GM23248 (cell line): ENCODE measurements around the gene ZFP64. TPM values are rescaled to one million over a fixed set of nuclear protein-coding genes. Genes with fewer than 3 reads are reported as not detected.
"Not testable (repeated sequence)": the region's sequence is repeated elsewhere in the genome, so short reads cannot be mapped to it uniquely, and the experiment has no call there.

Experiments used
- DNase-seq: peaks from one replicate; pipeline ENCODE4 v3.0.0-alpha.2; 2015
- H2AFZ ChIP-seq: fragments of 200-600 bp; sonication (generic); 2 replicates; pipeline ENCODE4 v1.6.1; 2016; ENCODE audit warnings: antibody characterized with exemption
- H3F3A ChIP-seq: fragments of 200-600 bp; sonication (generic); 2 replicates; pipeline ENCODE4 v1.6.1; 2016; ENCODE audit warnings: mild to moderate bottlenecking, antibody characterized with exemption, mixed run types; ENCODE audit not compliant: insufficient read depth
- H3K27ac ChIP-seq: fragments of 200-600 bp; sonication (generic); 2 replicates; pipeline ENCODE4 v1.5.1; 2016; ENCODE audit warnings: mild to moderate bottlenecking
- H3K27me3 ChIP-seq: fragments of 200-600 bp; sonication (generic); replicated peaks from 2 replicates; pipeline ENCODE4 v1.6.1; 2016; ENCODE audit warnings: mild to moderate bottlenecking; ENCODE audit not compliant: insufficient read depth
- H3K36me3 ChIP-seq: fragments of 200-600 bp; sonication (generic); 2 replicates; pipeline ENCODE4 v1.6.1; 2016; ENCODE audit warnings: low read depth, mild to moderate bottlenecking
- H3K4me1 ChIP-seq: fragments of 200-600 bp; sonication (generic); 2 replicates; pipeline ENCODE4 v1.6.1; 2016; ENCODE audit warnings: mild to moderate bottlenecking; ENCODE audit not compliant: insufficient read depth
- H3K4me2 ChIP-seq: fragments of 200-600 bp; sonication (generic); one replicate; pipeline ENCODE4 v1.6.1; 2016; ENCODE audit warnings: mild to moderate bottlenecking; ENCODE audit not compliant: unreplicated experiment
- H3K4me3 ChIP-seq: fragments of 200-600 bp; sonication (generic); 2 replicates; pipeline ENCODE4 v1.5.1; 2016; ENCODE audit warnings: mild to moderate bottlenecking
- H3K79me2 ChIP-seq: fragments of 200-600 bp; sonication (generic); 2 replicates; pipeline ENCODE4 v1.6.1; 2016; ENCODE audit warnings: mild to moderate bottlenecking; ENCODE audit not compliant: insufficient read depth
- H3K9ac ChIP-seq: fragments of 200-600 bp; sonication (generic); 2 replicates; pipeline ENCODE4 v1.6.1; 2016; ENCODE audit warnings: mild to moderate bottlenecking
- H3K9me2 ChIP-seq: fragments of 200-600 bp; sonication (generic); 2 replicates; pipeline ENCODE4 v1.6.1; 2016; ENCODE audit warnings: mixed run types, mild to moderate bottlenecking, moderate library complexity; ENCODE audit not compliant: insufficient read depth
- H3K9me3 ChIP-seq: fragments of 200-600 bp; sonication (generic); one replicate; pipeline ENCODE4 v1.6.1; 2017; ENCODE audit warnings: low read depth
- H4K20me1 ChIP-seq: fragments of 200-600 bp; sonication (generic); 2 replicates; pipeline ENCODE4 v1.6.0; 2016; ENCODE audit not compliant: insufficient read depth
- EZH2 ChIP-seq: fragments of 200-600 bp; sonication (generic); IDR thresholded peaks from 2 replicates; pipeline ENCODE4 v1.6.1; 2018; ENCODE audit warnings: antibody characterized with exemption, mild to moderate bottlenecking; ENCODE audit not compliant: insufficient read depth, poor library complexity, severe bottlenecking
- EZH2phosphoT487 ChIP-seq: fragments of 200-600 bp; sonication (generic); IDR thresholded peaks from 2 replicates; pipeline ENCODE4 v1.6.1; 2018; ENCODE audit warnings: antibody characterized with exemption, moderate library complexity, mild to moderate bottlenecking, low read depth; ENCODE audit not compliant: insufficient read depth
- WGBS, 2 experiments: methylation state at CpG; one replicate each; pipeline ENCODE4 v1.1.6; 2015 to 2017; ENCODE audit warnings: low lambda C conversion rate in 2 of 2, low coverage in 1 of 2; ENCODE audit errors: missing lambda C conversion rate in 2 of 2; 5-methylcytosine and 5-hydroxymethylcytosine counted together
- in situ Hi-C: fragments of 300-500 bp; cut with MboI; formaldehyde crosslinking; loops from 2 replicates; pipeline ENCODE4 v1.15.0; 2020
- polyA plus RNA-seq: library from polyadenylated mRNA; unstranded; fragments of >200 nt; fragmentation: Nextera tagmentation; extraction: Ambion mirVana; gene quantifications from 2 replicates; pipeline ENCODE4 v1.2.1, GENCODE V29; 2016
- total RNA-seq: library from RNA; depleted of rRNA; stranded (reverse); fragments of >200 nt; shearing (Covaris generic); gene quantifications from 2 replicates; pipeline ENCODE4 v1.2.3, GENCODE V29; 2014

ZFP64 gene
- total and polyA plus RNA-seq, 2 experiments from 2014 or later: 14.3 to 20.8 TPM

DNA sequence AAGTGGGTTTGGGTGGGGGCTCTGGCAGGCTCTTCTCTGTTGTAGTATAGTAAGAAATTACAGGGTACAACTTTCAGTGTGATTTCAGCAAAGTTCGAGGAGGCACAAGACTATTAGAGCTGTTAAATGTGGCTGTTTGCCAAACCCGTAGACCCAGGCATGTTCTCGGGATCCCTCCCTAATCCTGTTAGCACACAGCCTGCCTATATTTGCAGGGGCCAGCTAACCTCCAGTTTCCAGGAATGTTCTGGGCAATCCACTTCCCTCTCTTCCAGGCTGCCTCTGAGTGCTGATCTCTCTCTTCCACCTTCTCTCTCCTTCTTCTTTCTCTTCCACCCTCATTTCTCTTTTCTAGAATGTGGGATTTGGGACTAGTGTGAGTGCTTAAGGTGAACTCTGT lies 34.8 kb upstream of the ZFP64 start:
- 0% methylated on average over 3 of the region's 3 CpGs for WGBS, 2 experiments
- peaks cover 13% of the 10 kb centered on the region for H3K27me3 ChIP-seq
- H3K9me3 ChIP-seq: no peaks in the 10 kb centered on the region
- no peak overlapping the region for H3K27ac ChIP-seq
- H3K36me3 ChIP-seq: no peaks in the 10 kb centered on the region
- in situ Hi-C loops: no loop called here
- DNase-seq: no peak
- H4K20me1 ChIP-seq: no peaks in the 10 kb centered on the region
- TF ChIP-seq EZH2 (no peak), EZH2phosphoT487 (no peak)
- no peaks in the 10 kb centered on the region for H3K9me2 ChIP-seq
- H3F3A ChIP-seq: no peaks in the 10 kb centered on the region
- H3K9ac ChIP-seq: no peak overlapping the region
- no peak overlapping the region for H3K4me3 ChIP-seq
- no peak overlapping the region for H2AFZ ChIP-seq
- H3K4me1 ChIP-seq: 0 out of 2 replicates have a peak, but pooled peaks cover 7% of the 10 kb centered on the region
- no peaks in the 10 kb centered on the region for H3K79me2 ChIP-seq
- H3K4me2 ChIP-seq: no peak overlapping the region

- H2AFZ ChIP-seq: no peak overlapping the region
- no peaks in the 10 kb centered on the region for H4K20me1 ChIP-seq
- H3K27ac ChIP-seq: no peak overlapping the region
- DNase-seq: no peak
- no peaks in the 10 kb centered on the region for H3K79me2 ChIP-seq
- H3K9me2 ChIP-seq: no peaks in the 10 kb centered on the region
- no peak for TF ChIP-seq EZH2phosphoT487
- no peak for TF ChIP-seq EZH2
- H3K27me3 ChIP-seq: peaks cover 13% of the 10 kb centered on the region
- no peak overlapping the region for H3K9ac ChIP-seq
- H3K4me1 ChIP-seq: no peaks in the 10 kb centered on the region
- no peak overlapping the region for H3K4me2 ChIP-seq
- no peaks in the 10 kb centered on the region for H3K36me3 ChIP-seq
- H3K9me3 ChIP-seq: no peaks in the 10 kb centered on the region
- in situ Hi-C loops: no loop called here
- no peak overlapping the region for H3K4me3 ChIP-seq
- WGBS, 2 experiments: 1 to 4% methylated on average over 3 of the region's 3 CpGs
- no peaks in the 10 kb centered on the region for H3F3A ChIP-seq
Measured at GRCh38 chr20:52224920-52225319, 33.3 kb upstream of the ZFP64 start.

- WGBS, 2 experiments: 56 to 61% methylated on average over 4 of the region's 4 CpGs
- H3K9ac ChIP-seq, H3K4me1 ChIP-seq, H3K9me3 ChIP-seq, in situ Hi-C loops, H3K4me3 ChIP-seq, H3K79me2 ChIP-seq, DNase-seq, H3K27ac ChIP-seq, H4K20me1 ChIP-seq, H3K4me2 ChIP-seq, H2AFZ ChIP-seq, H3F3A ChIP-seq, H3K9me2 ChIP-seq, H3K36me3 ChIP-seq: not testable (repeated sequence)
- peaks cover 21% of the 10 kb centered on the region for H3K27me3 ChIP-seq
Measured at GRCh38 chr20:52221362-52221761, 29.8 kb upstream of the ZFP64 start.

DNA sequence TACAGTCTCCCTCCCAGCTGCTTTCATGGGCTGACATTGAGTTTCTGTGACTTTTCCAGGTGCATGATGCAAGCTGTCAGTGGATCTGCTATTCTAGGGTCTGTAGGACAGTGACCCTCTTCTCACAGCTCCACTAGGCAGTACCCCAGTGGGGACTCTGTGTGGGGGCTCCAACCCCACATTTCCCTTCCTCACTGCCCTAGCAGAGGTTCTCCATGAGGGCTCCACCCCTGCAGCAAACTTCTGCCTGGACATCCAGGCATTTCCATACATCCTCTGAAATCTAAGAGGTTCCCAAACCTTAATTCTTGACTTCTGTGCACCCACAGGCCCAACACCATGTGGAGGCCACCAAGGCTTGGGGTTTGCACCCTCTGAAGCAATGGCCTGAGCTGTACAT lies 29.3 kb upstream of the ZFP64 start:
- H3K9me2 ChIP-seq, H4K20me1 ChIP-seq, H3K27ac ChIP-seq, H3K79me2 ChIP-seq, H3K9ac ChIP-seq, H3K4me1 ChIP-seq, H3K9me3 ChIP-seq, H3F3A ChIP-seq, H3K4me2 ChIP-seq, DNase-seq, in situ Hi-C loops, H2AFZ ChIP-seq, H3K36me3 ChIP-seq, H3K4me3 ChIP-seq: not testable (repeated sequence)
- peaks cover 16% of the 10 kb centered on the region for H3K27me3 ChIP-seq

DNA sequence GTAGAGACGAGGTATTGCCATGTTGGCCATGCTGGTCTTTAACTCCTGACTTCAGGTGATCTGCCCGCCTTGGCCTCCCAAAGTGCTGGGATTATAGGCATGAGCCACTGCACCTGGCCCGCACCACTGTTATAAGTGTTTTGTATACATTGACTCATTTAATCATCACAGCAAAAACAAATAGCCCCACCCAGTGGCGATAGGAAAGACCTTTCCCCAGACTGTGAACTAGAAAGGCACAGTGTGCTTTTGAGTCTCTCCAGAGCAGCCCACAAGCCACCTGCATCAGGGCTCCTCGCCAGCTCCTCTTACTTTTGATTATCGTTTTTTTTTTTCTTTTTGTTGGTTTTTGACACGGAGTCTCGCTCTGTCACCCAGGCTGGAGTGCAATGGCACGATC lies 27.9 kb upstream of the ZFP64 start:
- Histone ChIP-seq H3K27ac (no peak overlapping the region), H2AFZ (no peak overlapping the region), H3K79me2 (no peaks in the 10 kb centered on the region), H3K4me2 (no peak overlapping the region), H3K4me1 (no peaks in the 10 kb centered on the region), H3K36me3 (no peaks in the 10 kb centered on the region), H3K9me3 (no peaks in the 10 kb centered on the region), H3F3A (no peaks in the 10 kb centered on the region), H3K9ac (no peak overlapping the region), H3K27me3 (peaks cover 17% of the 10 kb centered on the region; the same call in 1 of the 2 replicates), H3K4me3 (no peak overlapping the region), H4K20me1 (no peaks in the 10 kb centered on the region), H3K9me2 (no peaks in the 10 kb centered on the region)
- TF ChIP-seq EZH2: no peak
- WGBS, 2 experiments: 50 to 55% methylated on average over 9 of the region's 9 CpGs
- in situ Hi-C loops: no loop called here
- no peak for DNase-seq
